B cell (primary cell): ENCODE data around the gene MRPL55. TPM values are rescaled to one million over a fixed set of nuclear protein-coding genes. Genes with fewer than 3 reads are reported as not detected.

Source experiments
- ATAC-seq: fragments of 200-7000 bp; cut with Tn5 transposase; one replicate; pipeline ENCODE4 v1.10.0; 2021; ENCODE audit warnings: low read depth, mild to moderate bottlenecking, moderate number of reproducible peaks, moderate library complexity
- CTCF ChIA-PET: fragments of 350-600 bp; sonication (Branson Sonifier 250); formaldehyde crosslinking; loops from one replicate; lab custom pipeline; 2021; ENCODE audit warnings: antibody characterized with exemption, inconsistent platforms; lab: Charles Lee
- POLR2A ChIA-PET: fragments of 350-600 bp; sonication (Branson Sonifier 250); formaldehyde crosslinking; loops from one replicate; lab custom pipeline; 2021; ENCODE audit warnings: antibody characterized with exemption; lab: Charles Lee
- DNase-seq: peaks from one replicate; pipeline ENCODE4 v3.0.0; 2013
- H2AFZ ChIP-seq: 2 replicates; pipeline ENCODE4 v1.6.1; 2012; ENCODE audit warnings: mild to moderate bottlenecking, low read depth, low read length; ENCODE audit not compliant: insufficient read depth, poor library complexity, severe bottlenecking
- H3K27ac ChIP-seq, 2 donors: 1 replicate in 1 of 2; 2 replicates in 1 of 2; pipeline ENCODE4 v1.5.1; 2012 to 2013; ENCODE audit warnings: low read length in 2 of 2, mild to moderate bottlenecking in 2 of 2, moderate library complexity in 1 of 2
- H3K27me3 ChIP-seq, 4 experiments: fragments of 200-600 bp in 1 of 4; sonication (generic) in 1 of 4; replicated peaks in 1 of 4; 1 replicate in 2 of 4; 2 replicates in 2 of 4; pipeline versions ENCODE4 v1.6.1 to v1.7.0; 2013 to 2016; ENCODE audit warnings: low read length in 3 of 4, mild to moderate bottlenecking in 2 of 4, mixed read lengths in 1 of 4, moderate library complexity in 1 of 4; ENCODE audit not compliant: insufficient read depth in 4 of 4, control insufficient read depth in 3 of 4; ENCODE audit errors: control extremely low read depth in 1 of 4
- H3K36me3 ChIP-seq, 2 experiments: replicated peaks in 1 of 2; 1 replicate in 1 of 2; 2 replicates in 1 of 2; pipeline versions ENCODE4 v1.6.1 to v1.7.1; 2013; ENCODE audit warnings: low read length in 1 of 2; ENCODE audit not compliant: insufficient read depth in 2 of 2, control insufficient read depth in 1 of 2; ENCODE audit errors: control extremely low read depth in 1 of 2, extremely low read depth in 1 of 2
- H3K4me1 ChIP-seq, 2 donors: fragments of 200-600 bp in 1 of 2; sonication (generic) in 1 of 2; 1 replicate in 1 of 2; 2 replicates in 1 of 2; pipeline versions ENCODE4 v1.5.1 to v1.6.1; 2013 to 2017; ENCODE audit warnings: low read length in 2 of 2; ENCODE audit not compliant: control insufficient read depth in 2 of 2, insufficient read depth in 2 of 2
- H3K4me2 ChIP-seq: replicated peaks from 2 replicates; pipeline ENCODE3; 2012; ENCODE audit warnings: mild to moderate bottlenecking, low read depth, low read length; ENCODE audit not compliant: poor library complexity, severe bottlenecking
- H3K4me3 ChIP-seq, 5 experiments: fragments of 200-600 bp in 1 of 5; sonication (generic) in 1 of 5; 1 replicate in 3 of 5; 2 replicates in 2 of 5; pipeline versions ENCODE4 v1.5.1 to v1.7.0; 2011 to 2016; ENCODE audit warnings: low read length in 4 of 5, mild to moderate bottlenecking in 4 of 5, low read depth in 2 of 5, control low read depth in 1 of 5, moderate library complexity in 1 of 5; ENCODE audit not compliant: insufficient read depth in 1 of 5; ENCODE audit errors: control extremely low read depth in 1 of 5, extremely low read depth in 1 of 5
- H3K79me2 ChIP-seq: fragments of 200-600 bp; sonication (generic); one replicate; pipeline ENCODE4 v1.6.0; 2016; ENCODE audit warnings: low read length; ENCODE audit not compliant: control insufficient read depth, insufficient read depth
- H3K9ac ChIP-seq: fragments of 200-600 bp; sonication (generic); 2 replicates; pipeline ENCODE4 v1.6.1; 2017; ENCODE audit warnings: mild to moderate bottlenecking, low read length, moderate library complexity
- H3K9me3 ChIP-seq, 3 donors: one replicate each; pipeline versions ENCODE4 v1.6.1 to v1.7.1; 2013; ENCODE audit warnings: low read length in 2 of 3; ENCODE audit not compliant: control insufficient read depth in 2 of 3, insufficient read depth in 1 of 3; ENCODE audit errors: control extremely low read depth in 1 of 3
- H4K20me1 ChIP-seq: 2 replicates; pipeline ENCODE4 v1.6.0; 2012; ENCODE audit warnings: mild to moderate bottlenecking, low read length; ENCODE audit not compliant: insufficient read depth, control insufficient read depth, poor library complexity, severe bottlenecking
- H3K27ac Mint-ChIP-seq: one replicate; pipeline ENCODE4 v1.8.0; 2021; ENCODE audit warnings: mixed read lengths
- H3K27me3 Mint-ChIP-seq: one replicate; pipeline ENCODE4 v1.8.0; 2021; ENCODE audit warnings: mixed read lengths
- H3K4me1 Mint-ChIP-seq: one replicate; pipeline ENCODE4 v1.8.0; 2021; ENCODE audit warnings: mixed read lengths
- H3K4me3 Mint-ChIP-seq: one replicate; pipeline ENCODE4 v1.8.0; 2021; ENCODE audit warnings: mixed read lengths
- H3K9me3 Mint-ChIP-seq: one replicate; pipeline ENCODE4 v1.8.0; 2022; ENCODE audit warnings: mixed read lengths; ENCODE audit not compliant: insufficient read depth
- CTCF ChIP-seq: fragments of 200-600 bp; IDR thresholded peaks from one replicate; pipeline ENCODE4 v1.8.0; 2022; ENCODE audit warnings: antibody characterized with exemption, mild to moderate bottlenecking
- EZH2 ChIP-seq: IDR thresholded peaks from 2 replicates; pipeline ENCODE4 v1.6.1; 2012; ENCODE audit warnings: borderline replicate concordance, low read depth, mild to moderate bottlenecking, moderate library complexity, low read length; ENCODE audit not compliant: insufficient read depth, poor library complexity, severe bottlenecking
- WGBS: methylation state at CpG from one replicate; pipeline ENCODE4 v1.1.5; 2013; ENCODE audit warnings: missing lambda C conversion rate; ENCODE audit not compliant: insufficient coverage; 5-methylcytosine and 5-hydroxymethylcytosine counted together
- intact Hi-C: fragments of 100-400 bp; cut with micrococcal nuclease; formaldehyde crosslinking; loops from one replicate; pipeline ENCODE4 v1.10.0; 2022
- polyA plus RNA-seq: library from polyadenylated mRNA; depleted of rRNA; stranded (reverse); fragments of >200 nt; gene quantifications from 2 replicates; pipeline ENCODE4 v1.2.3, GENCODE V29; 2012
- total RNA-seq, 2 donors: library from RNA; stranded (reverse); fragments of 120-200 nt in 1 of 2; gene quantifications; 1 replicate in 1 of 2; 2 replicates in 1 of 2; pipeline versions ENCODE4 v1.2.3 to v1.2.4, GENCODE V29; 2013 to 2022

MRPL55 gene
- total and polyA plus RNA-seq, 2 donors (not counting 1 experiment from before 2014, with no cell fraction given), result 38.9 to 297 TPM

- no peak overlapping the region for H3K4me3 ChIP-seq
- peak; percentile 18 for DNase-seq
- H3K9ac ChIP-seq, result no peak overlapping the region
Observed at GRCh38 chr1:228142155-228142691, 33.1 kb upstream of the MRPL55 start.

More at GRCh38 chr1:228142155-228142691, 33.1 kb upstream of the MRPL55 start:
- Histone ChIP-seq H4K20me1 (peaks cover 69% of the 10 kb centered on the region), H3K27ac (no peak overlapping the region), H3K9me3 (peaks cover 0 to 11% (median 0%) of the 10 kb centered on the region in 3 donors), H3K27me3 (no peaks in the 10 kb centered on the region), H3K4me2 (peak overlapping the region; percentile 98), H3K4me1 (peaks cover 48 to 66% of the 10 kb centered on the region in 2 donors), H3K79me2 (peaks cover 65% of the 10 kb centered on the region), H2AFZ (no peak overlapping the region), H3K36me3 (peaks cover 0 to 30% of the 10 kb centered on the region in 2 experiments)
- H3K4me1 Mint-ChIP-seq, result peaks cover 54% of the 10 kb centered on the region
- no peaks in the 10 kb centered on the region for H3K9me3 Mint-ChIP-seq
- H3K4me3 Mint-ChIP-seq, result peak overlapping the region; percentile 49
- CTCF ChIA-PET, result interaction anchor here (0.8 to 1.6 kb wide), 3 partner anchors 11 to 24 kb away, joined by 3 to 7 read pairs (median 5); partner anchors contain the start of gene IBA57
- POLR2A ChIA-PET, result no interaction called here
- WGBS, result 67% methylated on average over 14 of the region's 16 CpGs
- H3K27ac Mint-ChIP-seq, result no peak overlapping the region
- TF ChIP-seq EZH2, result no peak
- no peak for TF ChIP-seq CTCF
- no peak for ATAC-seq
- intact Hi-C loops, result no loop called here
- H3K27me3 Mint-ChIP-seq, result no peaks in the 10 kb centered on the region
